ENCODE results near the gene ITGA2B.

- no peak for TF ChIP-seq POLR2AphosphoS5 (IDR thresholded peaks at IDR 0.05; ENCODE audit: low read depth, low read length)
- TF ChIP-seq TAF1 (IDR thresholded peaks at IDR 0.05; ENCODE audit: borderline replicate concordance, low read depth, low read length): no peak
Measured at GRCh38 chr17:44374306-44375195, 14.9 kb downstream of the ITGA2B start.
